Gastrocnemius medialis (tissue), 4 donors: ENCODE measurements around the gene YLPM1. TPM values are rescaled to one million over a fixed set of nuclear protein-coding genes. Genes with fewer than 3 reads are reported as not detected.

Experiments
- ATAC-seq, 2 donors: fragments of 150-250 bp; one replicate each; pipeline ENCODE4 v1.9.1; 2016
- DNase-seq, 2 donors: peaks; one replicate each; pipeline ENCODE4 v3.0.0-alpha.2; 2019
- H3K27ac ChIP-seq, 4 donors: fragments of 200-600 bp; sonication (generic); 1 replicate in 1 of 4; 2 replicates in 3 of 4; pipeline ENCODE4 v1.5.1; 2016 to 2018; ENCODE audit warnings: mild to moderate bottlenecking in 2 of 4, moderate library complexity in 1 of 4
- H3K27me3 ChIP-seq, 3 donors: fragments of 200-600 bp; sonication (generic) in 2 of 3; 1 replicate in 1 of 3; 2 replicates in 2 of 3; pipeline versions ENCODE4 v1.5.1 to v1.6.0; 2016 to 2019; ENCODE audit warnings: mild to moderate bottlenecking in 1 of 3, moderate library complexity in 1 of 3
- H3K36me3 ChIP-seq, 2 donors: fragments of 200-600 bp; sonication (generic) in 1 of 2; one replicate each; pipeline ENCODE4 v1.5.1; 2017 to 2018
- H3K4me1 ChIP-seq, 2 donors: fragments of 200-600 bp; sonication (generic) in 1 of 2; one replicate each; pipeline ENCODE4 v1.5.1; 2016 to 2017; ENCODE audit warnings: mild to moderate bottlenecking in 2 of 2
- H3K4me3 ChIP-seq, 4 donors: fragments of 200-600 bp; sonication (generic) in 3 of 4; 1 replicate in 1 of 4; 2 replicates in 3 of 4; pipeline ENCODE4 v1.5.1; 2016 to 2019; ENCODE audit warnings: mild to moderate bottlenecking in 2 of 4
- H3K9me3 ChIP-seq, 3 donors: fragments of 200-600 bp; sonication (generic) in 2 of 3; 1 replicate in 1 of 3; 2 replicates in 2 of 3; pipeline ENCODE4 v1.5.1; 2016 to 2019
- CTCF ChIP-seq, 5 experiments: fragments of 450-650 bp in 3 of 5; fragments of 200-600 bp in 2 of 5; sonication (generic) in 2 of 5; IDR thresholded peaks in 4 of 5; conservative IDR thresholded peaks in 1 of 5; 1 replicate in 4 of 5; 2 replicates in 1 of 5; pipeline ENCODE4 v1.5.1; 2016 to 2019; ENCODE audit warnings: antibody characterized with exemption in 5 of 5, mild to moderate bottlenecking in 3 of 5, moderate library complexity in 3 of 5
- POLR2A ChIP-seq, 2 donors: fragments of 450-650 bp; IDR thresholded peaks; one replicate each; pipeline ENCODE4 v1.6.1; 2017; ENCODE audit warnings: antibody characterized with exemption in 2 of 2, mild to moderate bottlenecking in 2 of 2, moderate library complexity in 2 of 2
- in situ Hi-C, 4 donors: fragments of 200-750 bp; cut with MboI; loops; one replicate each; pipeline versions ENCODE4 v1.15.0 to v1.8.0; 2017; ENCODE audit warnings: low sequenced_read_pairs in 4 of 4
- intact Hi-C: fragments of 100-400 bp; cut with DNase I; formaldehyde crosslinking; loops from one replicate; pipeline ENCODE4 v1.15.1; 2023; ENCODE audit warnings: low total_unique reads
- total RNA-seq, 4 donors: library from RNA; depleted of rRNA; stranded (reverse); fragments of >200 nt; gene quantifications; one replicate each; pipeline versions ENCODE4 v1.1.0 to v1.2.3, GENCODE V29; 2016

YLPM1 gene
- total RNA-seq, 4 donors from 2014 or later, result 22.2 to 29.2 (median 25.8) TPM

- Histone ChIP-seq H3K9me3 (no peaks in the 10 kb centered on the region), H3K4me1 (no peaks in the 10 kb centered on the region), H3K4me3 (no peak overlapping the region), H3K27ac (no peak overlapping the region), H3K27me3 (no peaks in the 10 kb centered on the region), H3K36me3 (peaks cover 4 to 50% of the 10 kb centered on the region in 2 donors)
- ATAC-seq, result no peak
- no peak for DNase-seq
- in situ Hi-C loops (no loop called here), intact Hi-C loops (no loop called here)
- TF ChIP-seq CTCF (IDR thresholded peaks at IDR 0.05 in 4 of 5, conservative IDR thresholded peaks at IDR 0.05 in 1 of 5) (no peak), POLR2A (IDR thresholded peaks at IDR 0.05) (no peak)
These were observed 30.7 kb upstream of the YLPM1 start for GRCh38 chr14:74732387-74732786.

GRCh38 chr14:74733221-74733620 is 29.9 kb upstream of the YLPM1 start:
- intact Hi-C loops, result no loop called here
- ATAC-seq, result no peak
- H3K4me3 ChIP-seq, result no peak overlapping the region

GRCh38 chr14:74735125-74735524 is 28.0 kb upstream of the YLPM1 start:
- no peaks in the 10 kb centered on the region for H3K4me1 ChIP-seq
- DNase-seq (no peak), ATAC-seq (no peak)
- H3K27me3 ChIP-seq, result no peaks in the 10 kb centered on the region
- no peak overlapping the region for H3K4me3 ChIP-seq
- no peak for TF ChIP-seq CTCF (IDR thresholded peaks at IDR 0.05 in 4 of 5, conservative IDR thresholded peaks at IDR 0.05 in 1 of 5)
- no peak for TF ChIP-seq POLR2A (IDR thresholded peaks at IDR 0.05)
- in situ Hi-C loops, result no loop called here
- peaks cover 4 to 65% of the 10 kb centered on the region in 2 donors for H3K36me3 ChIP-seq
- intact Hi-C loops, result no loop called here
- no peak overlapping the region for H3K27ac ChIP-seq
- H3K9me3 ChIP-seq, result no peaks in the 10 kb centered on the region

More at GRCh38 chr14:74733221-74733620, 29.9 kb upstream of the YLPM1 start:
- DNase-seq, result no peak
- H3K27me3 ChIP-seq, result no peaks in the 10 kb centered on the region
- H3K4me1 ChIP-seq, result no peaks in the 10 kb centered on the region
- TF ChIP-seq POLR2A (IDR thresholded peaks at IDR 0.05) (no peak), CTCF (IDR thresholded peaks at IDR 0.05 in 4 of 5, conservative IDR thresholded peaks at IDR 0.05 in 1 of 5) (no peak)
- H3K36me3 ChIP-seq, result peaks cover 4 to 56% of the 10 kb centered on the region in 2 donors
- in situ Hi-C loops, result no loop called here
- H3K27ac ChIP-seq, result no peak overlapping the region
- H3K9me3 ChIP-seq, result no peaks in the 10 kb centered on the region

GRCh38 chr14:74737753-74738325 is 25.3 kb upstream of the YLPM1 start:
- ATAC-seq (no peak), DNase-seq (no peak)
- in situ Hi-C loops (no loop called here), intact Hi-C loops (no loop called here)
- Histone ChIP-seq H3K27me3 (no peaks in the 10 kb centered on the region), H3K4me1 (no peaks in the 10 kb centered on the region), H3K27ac (no peak overlapping the region), H3K9me3 (no peaks in the 10 kb centered on the region), H3K36me3 (peaks cover 1 to 59% of the 10 kb centered on the region in 2 donors), H3K4me3 (no peak overlapping the region)
- no peak for TF ChIP-seq CTCF (IDR thresholded peaks at IDR 0.05 in 4 of 5, conservative IDR thresholded peaks at IDR 0.05 in 1 of 5)
- no peak for TF ChIP-seq POLR2A (IDR thresholded peaks at IDR 0.05)
